ENCODE measurements around the gene CCDC60. TPM values are rescaled to one million over a fixed set of nuclear protein-coding genes. Genes with fewer than 3 reads are reported as not detected.
A peak's percentile ranks its signal among the peaks of the same experiment; 100 is the strongest.

The CCDC60 gene
- polyA plus RNA-seq, 3 donors from 2014 or later, result not detected

DNA sequence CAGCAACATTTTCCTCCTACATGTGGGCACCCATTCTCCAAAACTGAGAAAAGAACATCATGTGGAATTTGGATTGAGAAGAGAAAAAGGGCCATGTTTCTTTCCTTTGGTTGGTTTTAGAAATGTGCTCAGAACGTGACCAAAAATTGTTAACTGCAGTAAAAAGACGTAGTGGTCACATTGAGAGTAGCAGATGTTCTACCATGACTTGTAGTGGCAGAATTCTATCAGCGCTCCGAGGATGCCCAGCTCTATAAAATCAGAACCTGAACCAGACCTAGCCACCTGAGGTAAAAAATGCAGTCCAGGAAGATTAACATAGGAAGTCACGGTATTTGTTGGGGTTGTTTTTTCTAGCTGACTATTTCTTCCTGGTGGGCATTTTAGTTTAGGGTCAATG lies 157.3 kb downstream of the CCDC60 start:
- no peaks in the 10 kb centered on the region for H3K9me3 Mint-ChIP-seq
- H3K4me1 Mint-ChIP-seq, result no peaks in the 10 kb centered on the region
- no peaks in the 10 kb centered on the region for H3K36me3 Mint-ChIP-seq
- no peak for DNase-seq
- no peak overlapping the region for H3K27ac Mint-ChIP-seq
- H3K4me3 Mint-ChIP-seq, result no peak overlapping the region
- peaks cover 0 to 10% (median 6%) of the 10 kb centered on the region in 3 donors for H3K27me3 Mint-ChIP-seq (ENCODE audit: low read depth in 3 of 3)

DNA sequence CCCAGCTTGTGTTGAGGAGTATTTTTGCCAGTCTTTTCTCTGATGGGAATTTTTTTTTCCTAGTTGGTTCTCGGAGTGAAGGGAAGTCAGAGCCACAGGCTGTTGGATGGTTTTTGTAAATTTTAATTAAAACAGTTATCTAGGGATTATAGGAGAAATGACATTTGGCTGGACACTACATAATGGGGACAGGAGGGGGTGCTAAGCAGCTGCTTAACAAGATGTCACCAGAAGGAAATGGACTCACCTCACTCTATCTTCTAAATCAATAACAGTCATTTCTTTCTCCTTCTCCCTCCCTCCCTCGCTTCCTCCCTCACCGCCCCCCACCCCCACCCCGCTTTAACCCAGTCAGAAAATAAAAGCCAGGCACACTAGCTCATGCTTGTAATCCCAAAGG lies 165.7 kb downstream of the CCDC60 start:
- Mint-ChIP-seq H3K4me3 (no peak overlapping the region), H3K9me3 (no peaks in the 10 kb centered on the region), H3K27me3 (ENCODE audit: low read depth in 3 of 3) (peaks cover 2 to 31% (median 6%) of the 10 kb centered on the region in 3 donors), H3K36me3 (no peaks in the 10 kb centered on the region), H3K4me1 (no peaks in the 10 kb centered on the region), H3K27ac (no peak overlapping the region)
- no peak for DNase-seq

DNA sequence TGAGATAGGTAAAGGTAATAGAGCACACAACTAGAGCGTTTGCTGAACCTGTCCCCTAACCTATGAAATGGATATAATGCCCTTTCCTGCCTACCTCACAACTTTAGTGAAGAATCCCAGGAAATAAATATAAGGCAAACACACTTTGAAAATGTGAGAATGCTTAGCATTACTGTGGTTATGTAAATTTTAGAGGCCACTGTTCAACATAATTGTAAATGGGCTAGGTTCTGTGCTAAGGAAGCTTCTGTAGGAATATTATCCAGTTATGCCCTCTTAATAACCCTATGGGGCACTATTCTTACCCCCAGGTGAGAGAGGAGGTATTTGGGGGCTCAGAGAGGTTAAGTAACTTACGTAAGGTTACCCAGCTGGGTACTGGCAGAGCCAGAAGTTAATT lies 166.5 kb downstream of the CCDC60 start:
- Mint-ChIP-seq H3K27me3 (ENCODE audit: low read depth in 3 of 3) (peaks cover 6 to 27% (median 6%) of the 10 kb centered on the region in 3 donors), H3K9me3 (no peaks in the 10 kb centered on the region), H3K4me3 (no peak overlapping the region), H3K36me3 (no peaks in the 10 kb centered on the region), H3K27ac (no peak overlapping the region), H3K4me1 (no peaks in the 10 kb centered on the region)
- no peak for DNase-seq

DNA sequence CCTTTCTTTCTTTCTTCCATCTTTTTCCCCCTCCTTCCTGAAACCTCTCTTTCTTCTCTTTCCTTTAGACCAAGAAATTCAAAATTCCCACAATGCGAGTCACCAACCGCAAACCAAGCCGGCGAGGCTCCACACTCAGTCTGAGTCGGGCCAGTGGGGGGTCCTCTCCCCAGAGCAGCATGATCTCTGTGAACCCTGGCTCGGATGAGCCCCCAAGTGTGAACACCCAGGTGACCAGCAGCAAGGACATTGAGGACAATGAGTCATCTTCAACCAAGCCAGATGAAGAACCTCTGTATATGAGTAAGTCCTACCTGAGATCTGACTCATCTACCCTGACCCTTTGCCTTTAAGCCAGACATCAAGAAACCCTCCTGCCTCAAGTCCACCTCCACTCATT lies 170.5 kb downstream of the CCDC60 start:
- DNase-seq, result no peak
- H3K27me3 Mint-ChIP-seq (ENCODE audit: low read depth in 3 of 3), result peaks cover 1 to 19% (median 4%) of the 10 kb centered on the region in 3 donors
- H3K4me3 Mint-ChIP-seq, result no peak overlapping the region
- H3K9me3 Mint-ChIP-seq, result no peaks in the 10 kb centered on the region
- H3K4me1 Mint-ChIP-seq, result no peaks in the 10 kb centered on the region
- H3K27ac Mint-ChIP-seq, result no peak overlapping the region
- no peaks in the 10 kb centered on the region for H3K36me3 Mint-ChIP-seq

- H3K4me3 Mint-ChIP-seq, result no peak overlapping the region
Observed at GRCh38 chr12:119512772-119513497, 178.4 kb downstream of the CCDC60 start.

DNA sequence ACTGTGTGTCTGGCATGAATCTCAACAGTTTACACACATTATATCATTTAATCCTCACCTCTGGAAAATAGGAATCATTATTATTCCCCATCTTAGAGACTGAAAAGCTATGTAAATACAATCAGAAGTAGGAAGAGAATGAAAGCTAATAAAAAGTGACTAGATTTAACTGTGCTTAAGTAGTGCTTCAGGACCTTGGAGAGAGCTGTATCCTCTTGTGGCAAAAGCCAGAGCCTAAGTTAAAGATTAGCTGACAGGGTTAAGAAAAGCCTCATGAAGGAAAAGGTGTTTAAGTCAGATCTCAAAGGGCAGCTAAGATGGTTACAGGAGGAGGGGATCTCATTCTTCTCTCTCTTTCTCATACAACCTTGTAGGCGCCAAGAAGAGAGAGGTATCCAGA lies 193.7 kb downstream of the CCDC60 start:
- peaks cover 6 to 7% (median 7%) of the 10 kb centered on the region in 3 donors for H3K27me3 Mint-ChIP-seq (ENCODE audit: low read depth in 3 of 3)
- H3K4me1 Mint-ChIP-seq, result no peaks in the 10 kb centered on the region
- H3K27ac Mint-ChIP-seq, result no peak overlapping the region
- H3K36me3 Mint-ChIP-seq, result no peaks in the 10 kb centered on the region
- H3K4me3 Mint-ChIP-seq, result no peak overlapping the region
- DNase-seq, result no peak
- H3K9me3 Mint-ChIP-seq, result peaks cover 0 to 6% (median 0%) of the 10 kb centered on the region in 6 donors

More at GRCh38 chr12:119512772-119513497, 178.4 kb downstream of the CCDC60 start:
- Mint-ChIP-seq H3K4me1 (no peaks in the 10 kb centered on the region), H3K27me3 (ENCODE audit: low read depth in 3 of 3) (peaks cover 1 to 13% (median 5%) of the 10 kb centered on the region in 3 donors), H3K27ac (no peak overlapping the region), H3K36me3 (peaks cover 0 to 3% (median 0%) of the 10 kb centered on the region in 3 donors), H3K9me3 (no peaks in the 10 kb centered on the region)
- DNase-seq, result no peak

- DNase-seq, result no peak
- no peak overlapping the region for H3K4me3 Mint-ChIP-seq
- H3K9me3 Mint-ChIP-seq, result peaks cover 0 to 4% (median 0%) of the 10 kb centered on the region in 6 donors
- no peaks in the 10 kb centered on the region for H3K36me3 Mint-ChIP-seq
- no peaks in the 10 kb centered on the region for H3K4me1 Mint-ChIP-seq
- H3K27ac Mint-ChIP-seq, result no peak overlapping the region
- H3K27me3 Mint-ChIP-seq (ENCODE audit: low read depth in 3 of 3), result peaks cover 0 to 20% (median 7%) of the 10 kb centered on the region in 3 donors
Observed at GRCh38 chr12:119540476-119540875, 205.9 kb downstream of the CCDC60 start.

- no peak overlapping the region for H3K27ac Mint-ChIP-seq
- peak; percentile 26 to 44 (median 40) for DNase-seq
- peaks cover 0 to 9% (median 3%) of the 10 kb centered on the region in 3 donors for H3K27me3 Mint-ChIP-seq (ENCODE audit: low read depth in 3 of 3)
Observed at GRCh38 chr12:119544765-119545625, 210.5 kb downstream of the CCDC60 start.

DNA sequence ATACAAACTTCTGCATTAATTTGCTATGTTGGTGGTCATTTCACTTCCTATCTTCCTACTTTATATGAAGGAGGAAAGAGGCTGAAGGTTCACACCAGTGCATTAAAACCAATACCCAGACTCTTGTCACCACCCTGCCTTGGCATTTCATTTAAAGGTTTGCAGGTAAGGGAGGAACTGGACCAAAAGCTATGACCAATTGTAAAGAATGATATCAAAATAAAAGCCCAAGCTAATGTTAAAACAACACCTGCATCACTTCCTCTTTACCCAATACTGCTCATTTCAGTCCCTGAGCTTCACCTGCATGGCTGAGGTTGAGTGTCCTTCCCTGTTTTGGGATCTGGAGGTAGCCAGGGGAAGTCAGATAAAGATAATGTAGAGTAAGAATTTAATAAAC lies 211.8 kb downstream of the CCDC60 start:
- H3K27me3 Mint-ChIP-seq (ENCODE audit: low read depth in 3 of 3), result peaks cover 0 to 12% (median 3%) of the 10 kb centered on the region in 3 donors
- no peak for DNase-seq
- H3K36me3 Mint-ChIP-seq, result no peaks in the 10 kb centered on the region
- no peak overlapping the region for H3K27ac Mint-ChIP-seq
- H3K4me1 Mint-ChIP-seq, result no peaks in the 10 kb centered on the region
- H3K4me3 Mint-ChIP-seq, result no peak overlapping the region
- H3K9me3 Mint-ChIP-seq, result no peaks in the 10 kb centered on the region

More at GRCh38 chr12:119544765-119545625, 210.5 kb downstream of the CCDC60 start:
- Mint-ChIP-seq H3K36me3 (no peaks in the 10 kb centered on the region), H3K4me1 (no peaks in the 10 kb centered on the region), H3K4me3 (no peak overlapping the region), H3K9me3 (no peaks in the 10 kb centered on the region)

GRCh38 chr12:119547001-119547400 lies 212.5 kb downstream of the CCDC60 start:
- Mint-ChIP-seq H3K4me3 (no peak overlapping the region), H3K27me3 (ENCODE audit: low read depth in 3 of 3) (peaks cover 0 to 12% (median 3%) of the 10 kb centered on the region in 3 donors), H3K36me3 (no peaks in the 10 kb centered on the region), H3K9me3 (no peaks in the 10 kb centered on the region), H3K4me1 (no peaks in the 10 kb centered on the region), H3K27ac (no peak overlapping the region)
- DNase-seq, result no peak

DNA sequence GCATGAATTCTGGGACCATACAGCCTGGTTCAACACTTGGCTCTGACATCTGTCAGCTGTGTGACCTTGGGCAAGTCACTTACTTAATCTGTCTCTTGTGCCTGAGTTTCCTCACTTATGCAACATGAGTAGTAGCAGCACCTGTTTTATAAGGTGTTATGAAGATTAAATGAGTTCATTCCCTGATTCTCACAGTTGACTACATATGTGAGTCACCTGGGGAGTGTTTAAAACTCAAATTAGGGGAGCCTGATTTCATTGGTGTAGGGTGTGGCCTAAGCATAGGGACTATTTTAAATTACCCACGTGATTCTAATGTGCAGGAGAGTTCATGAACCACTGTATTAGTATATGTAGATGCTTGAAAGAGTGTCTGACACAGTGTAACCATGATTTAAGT lies 222.3 kb downstream of the CCDC60 start:
- Mint-ChIP-seq H3K27me3 (ENCODE audit: low read depth in 3 of 3) (peaks cover 2 to 3% (median 2%) of the 10 kb centered on the region in 3 donors), H3K27ac (no peak overlapping the region)

GRCh38 chr12:119565404-119565803 lies 230.9 kb downstream of the CCDC60 start:
- Mint-ChIP-seq H3K4me1 (no peaks in the 10 kb centered on the region), H3K4me3 (no peak overlapping the region), H3K9me3 (no peaks in the 10 kb centered on the region), H3K27me3 (ENCODE audit: low read depth in 3 of 3) (peaks cover 0 to 7% (median 3%) of the 10 kb centered on the region in 3 donors), H3K36me3 (no peaks in the 10 kb centered on the region), H3K27ac (no peak overlapping the region)
- no peak for DNase-seq

More for the DNA sequence above, 222.3 kb downstream of the CCDC60 start:
- peaks cover 0 to 4% (median 0%) of the 10 kb centered on the region in 6 donors for H3K9me3 Mint-ChIP-seq
- H3K36me3 Mint-ChIP-seq, result no peaks in the 10 kb centered on the region
- H3K4me1 Mint-ChIP-seq, result no peaks in the 10 kb centered on the region
- H3K4me3 Mint-ChIP-seq, result no peak overlapping the region
- DNase-seq, result no peak

DNA sequence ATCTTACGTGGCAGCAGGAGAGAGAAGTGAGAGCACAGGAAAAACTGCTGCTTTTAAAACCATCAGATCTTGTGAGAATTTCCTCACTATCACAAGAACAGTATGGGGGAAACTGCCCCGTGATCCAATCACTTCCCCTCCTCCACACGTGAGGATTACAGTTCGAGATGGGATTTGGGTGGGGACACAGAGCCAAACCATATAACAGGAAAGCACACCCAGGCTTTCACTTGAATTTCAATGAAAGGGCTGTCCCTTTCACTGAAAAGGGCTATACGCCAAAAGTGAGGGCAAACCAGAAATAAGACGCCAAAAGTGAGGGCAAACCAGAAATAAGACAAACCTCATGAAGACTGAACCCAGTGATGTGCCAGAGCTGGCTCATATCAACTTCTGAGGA lies 236.2 kb downstream of the CCDC60 start:
- no peaks in the 10 kb centered on the region for H3K36me3 Mint-ChIP-seq
- H3K27ac Mint-ChIP-seq, result no peak overlapping the region
- peaks cover 1 to 4% (median 2%) of the 10 kb centered on the region in 3 donors for H3K27me3 Mint-ChIP-seq (ENCODE audit: low read depth in 3 of 3)
- no peak for DNase-seq
- no peaks in the 10 kb centered on the region for H3K4me1 Mint-ChIP-seq
- H3K4me3 Mint-ChIP-seq, result no peak overlapping the region
- no peaks in the 10 kb centered on the region for H3K9me3 Mint-ChIP-seq

DNA sequence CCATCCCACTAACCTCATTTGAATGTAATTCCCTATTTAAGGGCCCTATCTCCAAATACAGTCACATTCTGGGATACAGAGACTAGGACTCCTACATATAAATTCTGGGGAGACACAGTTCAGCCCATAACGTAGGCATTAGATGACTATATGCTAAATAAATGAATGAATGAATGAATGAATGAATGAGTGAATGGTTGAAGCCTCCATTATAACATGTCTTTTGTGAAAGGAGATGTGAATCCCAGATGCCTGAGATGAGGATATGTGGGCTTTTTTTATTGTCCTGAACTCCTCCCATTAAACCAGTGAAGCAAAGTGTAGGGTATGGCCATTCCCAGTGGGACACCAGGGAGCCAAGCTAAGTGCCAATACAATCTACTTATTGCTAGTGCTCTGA lies 238.6 kb downstream of the CCDC60 start:
- DNase-seq, result no peak
- Mint-ChIP-seq H3K27ac (no peak overlapping the region), H3K9me3 (no peaks in the 10 kb centered on the region), H3K4me3 (no peak overlapping the region), H3K36me3 (no peaks in the 10 kb centered on the region), H3K27me3 (ENCODE audit: low read depth in 3 of 3) (peaks cover 1 to 4% (median 2%) of the 10 kb centered on the region in 3 donors), H3K4me1 (no peaks in the 10 kb centered on the region)

Data from immature natural killer cell (primary cell).